GM19438 (cell line): ENCODE data around the gene C3orf49.

Source experiments
- ATAC-seq: cut with Tn5 transposase; IDR thresholded peaks from one replicate; pipeline ENCODE4 v1.9.1; 2021; ENCODE audit warnings: low read depth; ENCODE audit not compliant: unreplicated experiment

The C3orf49 gene

GRCh38 chr3:63847718-63848450, 28.8 kb downstream of the C3orf49 start:
- ATAC-seq, result no peak

- ATAC-seq, result no peak
Measured at GRCh38 chr3:63849175-63849574, 30.1 kb downstream of the C3orf49 start.

- ATAC-seq, result no peak
Measured at GRCh38 chr3:63851287-63851686, 32.2 kb downstream of the C3orf49 start.

DNA sequence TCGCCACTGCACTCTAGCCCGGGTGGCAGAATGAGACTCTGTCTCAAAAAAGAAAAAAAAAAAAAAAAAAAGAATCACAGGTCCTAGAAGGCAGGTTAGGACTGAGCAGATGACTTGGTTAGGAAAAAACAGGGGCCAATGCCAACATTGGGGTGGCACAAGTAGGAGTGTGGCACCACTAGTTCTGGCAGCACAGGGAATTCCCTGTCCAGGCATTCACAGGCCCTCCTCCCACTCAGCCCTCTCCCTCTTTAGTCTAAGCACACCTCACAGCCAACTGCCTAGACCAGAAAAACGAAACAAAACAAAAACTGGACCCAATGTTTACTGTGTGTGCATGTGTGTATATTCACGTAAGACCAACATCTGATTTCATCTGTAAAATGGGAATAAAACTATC, 34.0 kb downstream of the C3orf49 start:
- ATAC-seq, result no peak

GRCh38 chr3:63855333-63855940, 36.3 kb downstream of the C3orf49 start:
- no peak for ATAC-seq

- ATAC-seq, result no peak
Measured at GRCh38 chr3:63857311-63857710, 38.2 kb downstream of the C3orf49 start.

DNA sequence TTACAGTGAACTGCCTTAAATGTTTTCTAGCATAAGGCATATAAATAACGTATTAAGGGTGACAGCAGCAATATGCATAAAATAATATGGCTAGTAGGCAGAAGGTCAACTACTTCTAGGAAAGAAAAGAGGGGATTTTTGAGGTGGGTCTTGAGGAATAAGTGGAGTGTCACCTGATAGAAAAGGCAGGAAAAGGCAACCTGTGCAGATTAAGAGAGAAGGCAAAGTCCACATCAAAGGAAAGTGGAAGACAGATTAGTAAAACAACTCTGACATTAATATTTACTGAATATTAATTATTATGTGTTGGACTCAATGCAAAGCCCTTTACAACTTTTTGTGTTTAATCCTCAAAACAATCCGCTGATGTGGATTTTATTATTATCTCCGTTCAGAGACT, 41.7 kb downstream of the C3orf49 start:
- no peak for ATAC-seq

DNA sequence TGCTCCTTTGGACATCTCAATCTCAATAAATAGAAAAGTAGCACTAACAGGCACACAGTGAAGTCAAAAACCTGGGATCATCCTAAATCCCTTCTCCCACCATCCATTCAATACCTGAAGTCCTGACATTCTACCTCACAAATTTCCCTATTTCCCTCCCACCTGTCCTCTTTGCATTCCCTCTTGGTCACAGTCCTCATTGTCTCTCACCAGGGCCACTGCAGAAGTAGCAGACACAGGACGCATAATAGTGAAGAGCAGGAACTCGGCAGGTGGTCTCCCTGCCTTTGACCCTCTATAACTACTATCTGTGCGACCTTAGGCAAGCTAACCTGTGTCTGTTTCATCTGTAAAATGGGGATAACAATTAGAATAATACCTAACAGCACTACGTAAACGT, 42.2 kb downstream of the C3orf49 start:
- ATAC-seq, result no peak

DNA sequence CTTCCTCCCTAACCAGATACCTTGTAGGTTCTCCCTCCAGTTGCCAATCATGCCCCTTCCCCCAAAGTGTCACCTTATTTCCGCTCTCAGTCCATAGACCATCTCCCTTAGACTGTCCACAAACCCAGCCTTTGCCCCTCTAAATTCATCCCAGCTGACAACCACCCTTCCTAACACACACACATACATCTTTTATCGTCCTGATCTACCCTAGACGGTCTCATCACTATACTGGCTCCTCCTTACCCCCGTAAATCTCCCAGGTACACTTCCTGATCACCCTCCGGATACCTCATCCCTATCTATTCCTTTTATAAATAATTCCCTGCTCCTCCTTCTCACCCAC, 43.7 kb downstream of the C3orf49 start:
- no peak for ATAC-seq

- ATAC-seq, result peak; percentile 53
Measured at GRCh38 chr3:63863150-63864007, 44.3 kb downstream of the C3orf49 start, which contains the start of the genes ATXN7 and THOC7. Gene ATXN7, plus strand, starts transcription at chr3:63863867. Its CDS starts 48,732 bp downstream, at chr3:63912599. Gene THOC7, minus strand, starts transcription at chr3:63863805. Its CDS starts 15 bp downstream, at chr3:63863790.

GRCh38 chr3:63864008-63864964, 45.2 kb downstream of the C3orf49 start:
- ATAC-seq, result peak; percentile 45

DNA sequence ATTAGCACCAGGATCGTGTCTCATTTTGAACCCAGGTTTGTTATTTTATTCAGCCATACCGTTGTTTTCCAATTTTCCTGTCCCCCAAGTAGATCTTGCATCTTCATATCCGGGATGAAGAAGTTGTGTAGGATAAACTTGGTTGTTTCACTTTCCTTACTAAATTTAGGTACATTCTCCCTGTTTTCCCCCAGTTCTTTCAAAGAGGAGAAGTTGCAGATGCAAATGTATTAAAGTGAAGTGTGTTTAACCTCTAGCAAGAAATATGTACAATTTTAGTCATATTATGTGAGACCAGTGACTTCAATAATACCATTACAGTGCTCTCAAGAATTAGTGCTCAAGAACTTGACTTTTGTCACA, 45.8 kb downstream of the C3orf49 start:
- no peak for ATAC-seq

- ATAC-seq, result no peak
Measured at GRCh38 chr3:63867225-63867624, 48.1 kb downstream of the C3orf49 start.

GRCh38 chr3:63869940-63870614, 51.0 kb downstream of the C3orf49 start:
- ATAC-seq, result no peak

DNA sequence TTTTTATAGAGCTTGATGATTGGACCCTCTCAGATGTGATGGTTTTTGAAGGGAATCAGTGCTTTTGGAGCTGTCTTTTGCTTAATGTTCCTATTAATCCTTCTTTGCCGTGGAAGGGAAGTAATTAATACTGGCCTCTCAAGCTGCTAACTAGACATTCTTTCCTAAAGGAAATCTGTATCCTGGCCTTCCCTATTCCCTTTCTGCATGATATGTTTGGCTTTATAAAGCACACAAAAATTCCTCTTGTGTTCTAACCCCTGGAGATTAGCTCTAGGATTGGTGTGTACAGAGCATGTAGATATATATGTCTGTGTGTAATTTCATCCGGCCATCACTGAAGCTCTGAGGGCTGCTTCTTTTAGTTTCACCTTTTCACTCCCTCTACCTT, 51.5 kb downstream of the C3orf49 start:
- no peak for ATAC-seq

GRCh38 chr3:63872135-63872924, 53.2 kb downstream of the C3orf49 start:
- ATAC-seq, result no peak

DNA sequence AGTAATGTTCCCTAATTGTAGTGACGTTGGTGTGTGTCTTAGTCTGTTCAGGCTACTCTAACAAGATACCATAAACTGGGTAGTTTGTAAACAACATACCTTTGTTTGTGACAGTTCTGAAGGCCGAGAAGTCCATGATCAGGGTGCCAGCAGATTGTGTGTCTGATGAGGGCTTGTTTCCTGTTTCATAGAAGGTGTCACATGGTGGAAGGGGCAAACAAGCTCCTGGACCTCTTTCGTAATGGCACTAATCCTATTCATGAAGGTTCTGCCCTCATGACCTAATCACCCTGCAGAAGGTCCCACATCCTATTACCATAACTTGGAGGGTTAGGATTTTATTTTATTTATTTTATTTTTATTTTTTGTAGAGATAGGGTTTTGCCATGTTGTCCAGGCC, 55.7 kb downstream of the C3orf49 start:
- ATAC-seq, result no peak

DNA sequence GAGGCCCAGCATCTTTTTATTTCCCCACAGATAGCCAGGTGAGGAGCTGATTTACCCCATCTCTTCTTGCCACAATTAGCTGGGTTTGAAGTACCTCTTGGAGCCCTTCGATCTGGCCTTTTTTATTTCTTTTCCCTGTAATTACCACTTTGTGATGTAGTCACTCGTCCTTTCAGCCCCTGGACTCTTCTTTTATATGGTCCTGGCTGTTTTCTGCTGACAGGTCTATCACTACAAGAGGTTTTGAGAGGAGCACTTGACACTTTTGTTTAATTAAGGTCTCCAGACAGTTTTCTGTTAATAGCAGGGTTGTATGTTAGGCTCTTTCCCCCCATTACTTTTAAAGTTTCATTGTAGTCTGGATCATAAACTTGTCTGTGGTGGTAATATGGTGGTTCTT, 56.4 kb downstream of the C3orf49 start:
- ATAC-seq, result no peak

DNA sequence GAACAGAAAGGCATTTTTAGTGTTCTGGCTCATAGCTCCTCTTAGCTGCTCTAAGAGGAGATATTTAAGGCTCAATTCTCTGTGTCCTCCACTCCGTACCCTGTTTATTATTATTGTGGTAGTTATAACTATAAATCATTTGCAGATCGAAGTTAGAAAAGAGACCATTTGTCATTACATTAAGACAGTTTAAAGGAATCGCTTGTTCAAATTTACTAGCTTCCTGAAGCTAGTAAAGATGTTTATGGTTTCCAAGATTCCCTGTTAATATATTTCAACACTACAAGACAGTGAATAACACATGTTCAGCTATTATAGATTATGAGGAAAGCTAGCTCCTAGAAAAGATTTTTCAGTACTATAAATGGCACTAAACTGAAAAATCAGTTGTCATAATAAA, 57.2 kb downstream of the C3orf49 start:
- no peak for ATAC-seq
